HG02642 (cell line): Measurements from ENCODE around the gene TMED10.

Experiments used
- ATAC-seq: cut with Tn5 transposase; IDR thresholded peaks from one replicate; pipeline ENCODE4 v1.9.1; 2021; ENCODE audit warnings: mild to moderate bottlenecking; ENCODE audit not compliant: unreplicated experiment, poor library complexity

The TMED10 gene

DNA sequence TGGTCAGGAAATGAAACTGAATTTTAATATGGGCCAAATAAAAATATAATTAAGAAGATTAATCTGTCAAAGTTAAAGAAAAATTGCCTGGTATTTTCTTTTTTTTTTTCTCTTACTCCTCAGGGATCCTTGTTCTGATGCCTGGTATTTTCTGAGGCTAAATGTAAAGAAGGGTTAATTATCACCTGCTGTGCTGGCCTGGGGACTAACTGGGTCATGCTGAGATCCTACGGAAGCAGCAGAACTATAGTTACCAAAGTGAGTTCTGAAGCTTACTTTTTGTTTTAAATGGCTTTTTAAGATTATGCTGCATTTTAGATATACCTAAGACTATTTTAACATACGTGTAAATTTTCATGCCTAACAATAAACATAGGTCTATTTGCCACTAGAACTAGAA, 83.7 kb downstream of the TMED10 start:
- ATAC-seq = no peak

DNA sequence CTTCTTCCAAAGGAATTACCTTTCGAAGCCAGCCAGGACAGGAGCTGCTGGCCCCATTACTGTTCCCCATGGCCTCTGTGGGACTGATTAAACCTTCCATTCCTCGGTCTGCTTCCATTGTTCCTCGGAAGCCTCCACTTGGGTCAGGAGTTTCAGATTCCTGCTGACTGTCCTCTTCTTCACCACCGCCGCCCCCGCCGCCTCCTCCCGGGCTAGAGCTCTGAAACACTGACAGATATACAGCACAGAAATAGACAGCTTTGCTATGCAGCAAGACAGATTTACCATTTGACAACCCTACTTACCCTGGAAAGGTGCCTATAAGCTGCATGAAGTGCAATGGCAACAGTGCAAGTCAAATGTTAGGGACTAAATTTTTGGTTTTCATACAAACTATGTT, 85.2 kb downstream of the TMED10 start:
- no peak for ATAC-seq

DNA sequence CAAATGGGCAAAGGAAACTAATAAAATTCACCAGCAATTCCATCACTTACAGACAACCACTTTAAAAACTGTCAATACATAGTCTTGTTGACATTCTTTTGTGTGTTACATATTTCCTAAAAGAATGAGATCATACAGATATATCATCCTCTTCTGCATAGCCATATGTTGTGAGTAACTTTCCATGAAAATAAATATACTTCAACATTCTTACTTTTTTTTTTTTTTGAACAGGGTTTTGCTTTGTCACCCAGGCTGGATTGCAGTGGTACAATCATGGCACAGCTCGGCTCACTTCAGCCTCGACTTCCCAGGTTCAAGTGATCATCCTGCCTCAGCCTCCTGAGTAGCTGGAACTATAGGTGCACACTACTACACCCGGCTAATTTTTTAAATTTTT, 86.1 kb downstream of the TMED10 start:
- no peak for ATAC-seq

DNA sequence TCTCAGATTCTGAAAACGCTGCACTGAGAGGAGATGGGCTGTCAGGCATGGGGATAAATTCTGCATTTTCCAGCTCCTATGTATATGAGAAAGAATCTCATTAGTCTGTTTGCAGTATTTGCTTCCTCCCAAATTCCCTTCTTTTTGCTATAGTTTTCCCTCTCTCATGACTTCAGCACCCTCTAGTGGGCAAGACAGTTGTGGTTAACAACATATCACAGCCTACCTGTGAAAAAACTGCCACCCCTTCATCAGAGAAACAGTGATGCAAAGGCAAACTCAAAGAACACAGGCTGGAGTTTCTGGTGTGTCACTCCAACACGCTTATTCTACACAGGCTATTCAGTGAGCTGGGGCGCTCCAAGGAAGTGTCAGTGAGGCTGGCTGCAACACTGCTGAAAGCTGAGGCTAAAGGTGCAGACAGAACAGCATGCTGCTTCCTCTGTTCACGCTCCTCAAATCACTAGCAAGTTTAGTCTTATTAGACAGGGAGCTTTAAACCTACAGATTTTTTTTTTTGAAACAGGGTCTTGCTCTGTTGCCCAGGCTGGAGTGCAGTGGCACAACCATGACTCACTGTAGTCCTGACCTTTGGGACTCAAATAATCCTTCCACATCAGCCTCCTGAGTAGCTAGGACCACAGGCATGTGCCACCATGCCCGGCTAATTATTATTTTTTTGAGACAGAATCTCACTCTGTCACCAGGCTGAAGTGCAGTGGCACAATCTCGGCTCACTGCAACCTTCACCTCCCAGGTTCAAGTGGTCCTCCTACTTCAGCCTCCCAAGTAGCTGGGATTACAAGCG, 87.6 kb downstream of the TMED10 start:
- ATAC-seq = no peak

DNA sequence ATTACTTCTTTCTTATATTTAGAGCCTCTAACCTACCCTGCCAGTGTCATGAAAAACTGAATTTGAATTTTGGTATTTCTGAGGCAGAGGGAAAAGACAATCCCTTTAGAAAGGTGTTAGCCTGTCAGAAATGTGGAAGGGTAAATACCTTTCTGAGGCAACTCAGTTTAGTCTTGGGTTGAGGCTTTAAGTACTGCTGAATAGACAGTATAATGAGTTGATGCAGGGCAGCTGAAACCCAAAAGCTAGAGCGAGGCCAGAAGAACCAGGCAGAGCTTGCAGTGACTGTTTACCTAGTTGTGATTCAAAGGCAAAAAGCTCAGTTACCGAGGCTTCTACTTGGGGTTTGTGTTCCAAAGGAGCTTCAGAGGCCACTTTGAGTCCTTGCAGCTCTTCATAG, 88.3 kb downstream of the TMED10 start:
- ATAC-seq = no peak

DNA sequence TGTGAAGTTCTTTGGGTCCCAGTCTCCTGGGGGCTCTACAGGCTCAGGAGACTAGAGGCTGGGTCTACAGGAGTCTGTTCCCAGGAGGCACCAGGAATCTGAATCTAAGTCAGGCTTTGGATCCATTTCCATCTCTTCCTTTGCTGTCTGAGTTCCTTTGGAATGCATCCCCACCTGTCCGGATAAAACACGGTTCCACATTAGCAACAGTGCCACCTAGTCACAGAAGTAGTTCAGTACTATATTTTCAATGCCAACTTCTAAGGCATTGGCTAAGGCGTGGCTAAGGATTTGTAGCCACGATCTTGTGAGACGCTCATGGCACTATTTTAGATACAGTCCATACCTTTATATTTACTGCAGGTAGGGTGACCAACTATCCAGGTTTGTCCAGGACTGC, 91.9 kb downstream of the TMED10 start:
- ATAC-seq = no peak

DNA sequence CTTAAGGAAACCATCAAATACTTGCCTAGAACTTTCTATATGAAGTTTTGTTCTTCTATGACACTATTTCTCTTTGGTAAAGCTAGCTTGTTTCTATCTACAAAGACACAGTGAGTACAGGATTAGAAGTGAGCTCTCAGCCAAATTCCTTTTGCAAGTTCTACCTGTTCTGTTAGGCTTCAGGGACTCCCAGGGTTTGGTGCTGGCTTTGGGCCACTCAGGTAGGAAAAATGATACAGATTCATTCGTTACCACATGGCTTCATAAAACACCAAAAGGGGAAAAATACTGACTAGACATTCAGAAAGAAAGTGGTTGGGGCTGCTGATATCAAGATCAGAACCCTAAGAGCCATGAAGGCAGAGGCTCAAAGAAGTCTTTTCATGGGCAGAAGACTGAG, 93.1 kb downstream of the TMED10 start:
- no peak for ATAC-seq

DNA sequence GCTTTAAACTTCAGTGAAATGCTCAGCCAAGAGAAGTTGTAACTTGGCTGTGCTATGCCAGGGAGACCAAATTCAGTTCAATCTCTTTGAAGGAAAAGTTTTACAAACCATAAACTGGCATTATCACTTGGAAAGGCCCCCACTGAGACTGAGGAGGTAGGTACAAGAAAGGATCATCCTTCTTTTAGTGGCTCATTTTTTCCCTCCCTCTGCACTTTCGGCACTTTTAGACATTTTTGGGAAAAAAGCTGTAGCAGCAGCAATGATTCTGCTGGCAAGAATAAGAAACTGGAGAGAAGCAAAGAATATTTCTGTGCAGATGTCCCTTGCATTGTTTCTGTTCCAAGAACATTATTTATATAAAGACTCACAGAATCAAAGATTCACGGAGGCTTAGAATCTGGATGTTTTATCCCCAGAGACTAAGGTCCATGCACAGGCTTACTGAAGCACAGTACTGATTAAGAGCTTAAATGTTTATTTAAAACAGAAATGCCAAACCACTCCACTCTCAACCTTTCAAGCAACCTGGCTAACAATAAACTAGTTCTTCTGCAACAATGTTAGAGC, 94.7 kb downstream of the TMED10 start:
- no peak for ATAC-seq
